ENCODE results near the gene UROC1.

DNA sequence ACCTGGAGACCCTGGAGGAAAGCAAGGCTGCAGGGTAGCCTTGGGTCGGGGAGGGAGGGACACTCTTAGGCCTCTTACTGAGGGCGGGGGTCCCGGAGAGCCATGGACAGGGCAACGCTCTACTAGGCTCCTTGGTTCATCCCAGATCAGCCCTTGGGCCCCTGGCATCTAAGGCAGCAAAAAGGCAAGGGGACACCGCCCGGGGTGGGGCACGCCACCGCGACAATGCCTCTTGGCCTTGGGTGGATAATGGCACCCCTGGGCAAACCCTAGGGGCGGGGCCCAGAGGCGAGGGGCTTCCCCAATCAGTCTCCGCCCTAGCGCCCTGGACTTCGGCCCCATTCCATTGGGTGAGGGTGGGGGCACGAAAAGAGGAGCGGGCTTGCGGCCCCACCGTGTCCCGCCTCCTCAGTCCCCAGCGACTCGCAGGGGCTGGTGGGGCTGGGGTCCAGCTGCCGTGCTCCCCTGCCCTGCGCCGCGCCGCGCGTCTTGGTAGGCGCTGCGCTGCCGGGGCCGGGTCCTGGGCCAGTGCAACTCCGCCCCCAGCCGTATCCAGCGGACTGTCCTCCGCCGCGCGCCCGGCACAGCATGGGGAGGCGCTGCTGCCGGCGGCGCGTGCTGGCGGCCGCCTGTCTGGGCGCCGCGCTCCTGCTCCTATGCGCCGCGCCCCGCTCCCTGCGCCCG is 6.3 kb upstream of the UROC1 start, which contains the start of gene CHST13:
- TF ChIP-seq, protein P1, sequence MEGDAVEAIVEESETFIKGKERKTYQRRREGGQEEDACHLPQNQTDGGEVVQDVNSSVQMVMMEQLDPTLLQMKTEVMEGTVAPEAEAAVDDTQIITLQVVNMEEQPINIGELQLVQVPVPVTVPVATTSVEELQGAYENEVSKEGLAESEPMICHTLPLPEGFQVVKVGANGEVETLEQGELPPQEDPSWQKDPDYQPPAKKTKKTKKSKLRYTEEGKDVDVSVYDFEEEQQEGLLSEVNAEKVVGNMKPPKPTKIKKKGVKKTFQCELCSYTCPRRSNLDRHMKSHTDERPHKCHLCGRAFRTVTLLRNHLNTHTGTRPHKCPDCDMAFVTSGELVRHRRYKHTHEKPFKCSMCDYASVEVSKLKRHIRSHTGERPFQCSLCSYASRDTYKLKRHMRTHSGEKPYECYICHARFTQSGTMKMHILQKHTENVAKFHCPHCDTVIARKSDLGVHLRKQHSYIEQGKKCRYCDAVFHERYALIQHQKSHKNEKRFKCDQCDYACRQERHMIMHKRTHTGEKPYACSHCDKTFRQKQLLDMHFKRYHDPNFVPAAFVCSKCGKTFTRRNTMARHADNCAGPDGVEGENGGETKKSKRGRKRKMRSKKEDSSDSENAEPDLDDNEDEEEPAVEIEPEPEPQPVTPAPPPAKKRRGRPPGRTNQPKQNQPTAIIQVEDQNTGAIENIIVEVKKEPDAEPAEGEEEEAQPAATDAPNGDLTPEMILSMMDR (IDR thresholded peaks at IDR 0.05), result no peak
- no peak for TF ChIP-seq EZH2 (IDR thresholded peaks at IDR 0.05; ENCODE audit: borderline replicate concordance, insufficient read depth, low read depth, low read length, poor library complexity, severe bottlenecking)
